ENCODE results near the gene PROC.

DNA sequence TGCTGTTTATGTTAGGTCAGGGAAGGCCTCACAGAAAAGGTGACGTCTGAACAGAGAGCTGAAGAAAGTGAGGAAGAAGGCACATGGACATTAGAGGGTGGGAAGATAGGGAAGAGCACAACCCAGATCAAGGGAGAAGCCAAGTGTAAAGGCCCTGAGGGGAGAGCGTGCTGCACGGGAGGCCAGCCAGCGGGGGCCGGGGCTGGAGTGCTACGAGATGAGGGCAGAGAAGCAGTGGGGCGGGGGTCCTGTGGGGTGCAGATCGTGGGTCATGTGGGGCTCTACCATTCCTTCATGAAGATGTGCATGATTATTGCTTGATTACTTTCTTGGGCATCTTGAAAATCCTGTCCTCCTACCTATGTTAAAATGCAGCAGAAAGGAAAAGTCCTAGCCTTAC lies 50.8 kb downstream of the PROC start:
- TF ChIP-seq CTCF (IDR thresholded peaks at IDR 0.05 in 2 of 3, conservative IDR thresholded peaks at IDR 0.05 in 1 of 3; ENCODE audit: borderline replicate concordance in 1 of 3, insufficient read depth in 1 of 3, low read depth in 2 of 3, low read length in 2 of 3) (no peak), EZH2phosphoT487 (IDR thresholded peaks at IDR 0.05; ENCODE audit: borderline replicate concordance) (no peak), POLR2A (IDR thresholded peaks at IDR 0.05; ENCODE audit: borderline replicate concordance, extremely low read depth, insufficient read depth, insufficient read length) (no peak), EZH2 (IDR thresholded peaks at IDR 0.05) (no peak), RAD21 (IDR thresholded peaks at IDR 0.05; ENCODE audit: low read depth) (no peak), SIN3A (IDR thresholded peaks at IDR 0.05; ENCODE audit: low read depth) (no peak), EGR1 (IDR thresholded peaks at IDR 0.05; ENCODE audit: low read depth) (no peak), MAX (IDR thresholded peaks at IDR 0.05) (no peak), JUND (IDR thresholded peaks at IDR 0.05) (no peak), POLR2AphosphoS5 (IDR thresholded peaks at IDR 0.05; ENCODE audit: low read depth, low read length) (no peak), CEBPB (IDR thresholded peaks at IDR 0.05; ENCODE audit: low read depth) (no peak), ZNF274 (IDR thresholded peaks at IDR 0.05; ENCODE audit: low read depth, low read length) (no peak)
- TF ChIP-seq, protein P1, sequence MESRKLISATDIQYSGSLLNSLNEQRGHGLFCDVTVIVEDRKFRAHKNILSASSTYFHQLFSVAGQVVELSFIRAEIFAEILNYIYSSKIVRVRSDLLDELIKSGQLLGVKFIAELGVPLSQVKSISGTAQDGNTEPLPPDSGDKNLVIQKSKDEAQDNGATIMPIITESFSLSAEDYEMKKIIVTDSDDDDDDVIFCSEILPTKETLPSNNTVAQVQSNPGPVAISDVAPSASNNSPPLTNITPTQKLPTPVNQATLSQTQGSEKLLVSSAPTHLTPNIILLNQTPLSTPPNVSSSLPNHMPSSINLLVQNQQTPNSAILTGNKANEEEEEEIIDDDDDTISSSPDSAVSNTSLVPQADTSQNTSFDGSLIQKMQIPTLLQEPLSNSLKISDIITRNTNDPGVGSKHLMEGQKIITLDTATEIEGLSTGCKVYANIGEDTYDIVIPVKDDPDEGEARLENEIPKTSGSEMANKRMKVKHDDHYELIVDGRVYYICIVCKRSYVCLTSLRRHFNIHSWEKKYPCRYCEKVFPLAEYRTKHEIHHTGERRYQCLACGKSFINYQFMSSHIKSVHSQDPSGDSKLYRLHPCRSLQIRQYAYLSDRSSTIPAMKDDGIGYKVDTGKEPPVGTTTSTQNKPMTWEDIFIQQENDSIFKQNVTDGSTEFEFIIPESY (IDR thresholded peaks at IDR 0.05; ENCODE audit: extremely low read depth, insufficient replicate concordance, low read length): no peak

All from HCT116 (cell line).